ENCODE data around the gene TTLL8. TPM values are rescaled to one million over a fixed set of nuclear protein-coding genes. Genes with fewer than 3 reads are reported as not detected.

Gene TTLL8
- total RNA-seq, 1 experiment from 2014 or later = not detected

- no peak overlapping the region for H3K4me3 Mint-ChIP-seq
- peaks cover 16% of the 10 kb centered on the region for H3K9me3 Mint-ChIP-seq
- ChIA-PET POLR2A (interaction anchor here (0.6 kb wide), 1 partner anchor 238 kb away, joined by 3 read pairs; no protein-coding TSS in a partner anchor), CTCF (interaction anchor here (0.6 to 3.4 kb wide), 8 partner anchors 25 to 651 kb away, joined by 3 to 16 read pairs (median 3); no protein-coding TSS in a partner anchor)
- no peaks in the 10 kb centered on the region for H3K36me3 Mint-ChIP-seq
- ATAC-seq (no peak), DNase-seq (ENCODE audit: low spot score) (no peak)
- H3K27me3 Mint-ChIP-seq (ENCODE audit: low read depth) = peaks cover 8% of the 10 kb centered on the region; the same call in 1 of the 2 replicates
- TF ChIP-seq NFE2L1 (CRISPR knock-in tag; IDR thresholded peaks at IDR 0.05) (no peak), GRHL2 (CRISPR knock-in tag; IDR thresholded peaks at IDR 0.05; ENCODE audit: insufficient replicate concordance, severe bottlenecking) (no peak), ZNF232 (CRISPR knock-in tag; IDR thresholded peaks at IDR 0.05) (no peak), ZNF671 (CRISPR knock-in tag; IDR thresholded peaks at IDR 0.05) (no peak), OVOL2 (CRISPR knock-in tag; IDR thresholded peaks at IDR 0.05; ENCODE audit: borderline replicate concordance) (no peak), FOXK1 (CRISPR knock-in tag; IDR thresholded peaks at IDR 0.05) (no peak), PRRX2 (CRISPR knock-in tag; IDR thresholded peaks at IDR 0.05) (no peak), ZNF425 (CRISPR knock-in tag; conservative IDR thresholded peaks at IDR 0.05) (no peak), ZSCAN18 (CRISPR knock-in tag; IDR thresholded peaks at IDR 0.05) (no peak), E2F1 (CRISPR knock-in tag; IDR thresholded peaks at IDR 0.05) (no peak)
- H3K27ac Mint-ChIP-seq = no peak overlapping the region
- H3K4me1 Mint-ChIP-seq = no peaks in the 10 kb centered on the region; the same call in 1 of the 2 replicates
Measured at GRCh38 chr22:50084614-50085021, 26.5 kb upstream of the TTLL8 start.

- no peak overlapping the region for H3K27ac Mint-ChIP-seq
- H3K4me3 Mint-ChIP-seq = no peak overlapping the region
- ChIA-PET POLR2A (no interaction called here), CTCF (interaction anchor here (0.6 to 3.4 kb wide), 5 partner anchors 25 to 153 kb away, joined by 3 to 16 read pairs (median 11); no protein-coding TSS in a partner anchor)
- H3K9me3 Mint-ChIP-seq = peaks cover 12% of the 10 kb centered on the region
- peaks cover 8% of the 10 kb centered on the region; the same call in 1 of the 2 replicates for H3K27me3 Mint-ChIP-seq (ENCODE audit: low read depth)
- no peaks in the 10 kb centered on the region; the same call in 1 of the 2 replicates for H3K4me1 Mint-ChIP-seq
- ATAC-seq (no peak), DNase-seq (ENCODE audit: low spot score) (no peak)
- no peaks in the 10 kb centered on the region for H3K36me3 Mint-ChIP-seq
- TF ChIP-seq TCF7 (CRISPR knock-in tag; IDR thresholded peaks at IDR 0.05; ENCODE audit: low read depth) (no peak), SOX15 (CRISPR knock-in tag; IDR thresholded peaks at IDR 0.05) (no peak), IRF2 (CRISPR knock-in tag; IDR thresholded peaks at IDR 0.05; ENCODE audit: borderline replicate concordance, low read depth) (no peak), CTCF (IDR thresholded peaks at IDR 0.05) (no peak), FOXP4 (CRISPR knock-in tag; IDR thresholded peaks at IDR 0.05) (no peak), ZNF317 (CRISPR knock-in tag; IDR thresholded peaks at IDR 0.05; ENCODE audit: borderline replicate concordance, low read depth) (no peak), GABPB1 (CRISPR knock-in tag; IDR thresholded peaks at IDR 0.05) (no peak), SP1 (CRISPR knock-in tag; conservative IDR thresholded peaks at IDR 0.05) (no peak), ZNF512 (CRISPR knock-in tag; IDR thresholded peaks at IDR 0.05; ENCODE audit: borderline replicate concordance) (no peak), E2F4 (CRISPR knock-in tag; IDR thresholded peaks at IDR 0.05; ENCODE audit: borderline replicate concordance, low read depth) (no peak), ZNF138 (CRISPR knock-in tag; conservative IDR thresholded peaks at IDR 0.05) (no peak), PRRX2 (CRISPR knock-in tag; IDR thresholded peaks at IDR 0.05) (no peak), ATF6 (CRISPR knock-in tag; IDR thresholded peaks at IDR 0.05) (no peak)
Measured at GRCh38 chr22:50084080-50084477, 26.0 kb upstream of the TTLL8 start.

Data from WTC11 (cell line).